Activated CD4-positive, alpha-beta T cell treated with anti-CD3 and anti-CD28 coated beads, Interleukin-2, amount 50 U/mL, for 4 hours (primary cell): Measurements from ENCODE around the gene CA10.

Source experiments
- DNase-seq, 2 experiments: peaks; one replicate each; pipeline ENCODE4 v3.0.0-alpha.2; 2020

The CA10 gene

DNA sequence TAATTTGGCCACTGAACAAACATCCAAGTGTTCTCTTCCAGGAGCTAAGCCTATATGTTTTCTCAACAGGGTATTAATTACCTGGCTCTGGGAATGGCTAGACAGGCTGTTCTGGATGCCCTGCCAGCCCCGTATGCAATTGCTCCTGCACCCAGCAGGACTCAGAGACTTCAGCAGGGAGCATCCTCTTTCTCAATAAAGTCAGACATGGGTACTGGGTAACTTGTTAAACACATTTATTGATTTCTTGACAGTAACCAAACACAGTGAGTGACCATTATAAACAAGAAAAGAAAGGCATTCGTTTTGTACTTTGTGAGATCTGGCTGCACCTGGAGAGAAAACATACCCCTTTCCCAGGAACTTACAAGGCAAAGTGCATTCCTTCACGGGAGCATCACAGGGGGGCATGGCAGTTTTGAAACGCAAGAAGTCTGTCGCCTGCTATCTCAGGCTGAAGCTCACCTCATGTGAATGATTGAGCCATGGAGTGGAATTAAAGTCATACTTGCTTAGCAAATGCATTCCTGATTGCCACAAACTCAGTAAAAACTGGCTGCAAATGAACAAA is 528.3 kb downstream of the CA10 start:
- DNase-seq: no peak

DNA sequence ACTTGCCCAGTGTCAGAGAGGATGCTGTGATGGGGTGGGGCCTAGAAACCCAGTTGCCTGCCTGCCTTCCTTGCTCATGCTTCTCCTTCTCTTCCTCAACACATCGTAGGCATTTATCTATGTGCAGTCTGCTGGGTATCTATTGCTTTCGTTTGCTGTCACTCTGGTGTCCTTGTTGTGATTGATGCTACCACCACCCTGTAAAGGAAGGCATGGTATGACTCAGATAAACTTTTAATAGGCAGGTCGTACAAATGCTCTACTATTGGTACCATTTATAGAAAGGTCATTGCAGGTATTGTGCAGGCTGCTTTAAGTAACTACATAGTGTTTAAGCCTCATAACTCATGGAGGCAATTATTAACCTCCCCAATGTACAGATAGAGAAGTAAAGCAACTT is 529.3 kb downstream of the CA10 start:
- no peak for DNase-seq

DNA sequence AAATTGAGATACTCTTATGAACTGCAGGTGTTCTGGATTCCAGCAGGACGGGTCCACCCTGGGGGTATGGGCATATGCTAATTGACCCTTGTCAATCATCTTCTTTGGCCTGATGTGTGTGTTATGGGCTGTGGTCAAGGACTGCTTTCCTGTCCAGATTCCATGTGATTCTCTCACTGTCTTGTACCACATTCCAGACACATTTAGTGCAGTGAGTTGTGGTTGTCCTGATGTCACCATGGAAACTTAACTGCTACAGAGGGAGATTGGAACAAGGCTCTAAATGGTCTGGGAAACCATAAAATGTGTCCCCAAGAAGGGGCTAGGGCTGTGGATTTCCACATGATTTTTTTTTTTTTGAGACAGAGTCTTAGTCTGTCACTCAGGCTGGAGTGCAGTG is 530.7 kb downstream of the CA10 start:
- DNase-seq: no peak

DNA sequence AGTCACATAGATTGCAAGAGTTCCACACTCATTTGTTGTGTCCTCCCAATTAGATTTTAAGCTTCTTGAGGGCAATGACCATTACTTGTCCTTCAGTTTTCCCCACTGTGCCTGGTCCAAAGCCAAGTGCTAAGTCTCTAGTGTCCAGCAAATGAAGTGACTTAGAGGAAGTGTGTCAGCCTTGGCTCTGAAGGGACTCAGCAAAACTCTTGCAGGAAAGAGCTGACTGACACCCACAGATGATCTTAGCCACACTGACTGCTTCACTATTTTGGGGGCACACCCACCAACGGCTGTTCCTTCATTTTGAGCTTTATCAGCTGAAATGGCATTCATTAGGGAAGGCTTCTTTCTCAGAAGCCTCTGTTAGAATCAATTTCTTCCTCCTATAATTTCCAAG is 540.0 kb downstream of the CA10 start:
- DNase-seq: no peak

DNA sequence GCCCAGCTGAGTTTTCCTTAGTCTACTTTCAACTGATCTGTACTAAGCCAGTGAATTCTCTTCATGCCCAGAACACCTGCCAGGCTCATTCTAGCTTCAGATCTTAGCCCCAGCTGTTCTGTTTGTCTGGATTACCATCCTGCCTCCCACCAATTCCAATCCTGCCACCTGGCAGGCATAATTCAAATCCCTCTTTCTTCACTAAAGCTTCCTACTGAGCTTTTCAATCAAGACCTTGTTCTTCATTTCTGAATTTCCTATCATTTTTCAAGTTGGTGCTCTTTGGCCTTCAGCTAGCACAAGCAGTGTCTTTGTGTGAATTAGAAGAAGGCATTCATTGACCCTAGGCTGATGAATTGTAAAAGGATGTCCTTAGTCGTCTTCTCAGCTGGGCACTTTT is 540.5 kb downstream of the CA10 start:
- DNase-seq: no peak

DNA sequence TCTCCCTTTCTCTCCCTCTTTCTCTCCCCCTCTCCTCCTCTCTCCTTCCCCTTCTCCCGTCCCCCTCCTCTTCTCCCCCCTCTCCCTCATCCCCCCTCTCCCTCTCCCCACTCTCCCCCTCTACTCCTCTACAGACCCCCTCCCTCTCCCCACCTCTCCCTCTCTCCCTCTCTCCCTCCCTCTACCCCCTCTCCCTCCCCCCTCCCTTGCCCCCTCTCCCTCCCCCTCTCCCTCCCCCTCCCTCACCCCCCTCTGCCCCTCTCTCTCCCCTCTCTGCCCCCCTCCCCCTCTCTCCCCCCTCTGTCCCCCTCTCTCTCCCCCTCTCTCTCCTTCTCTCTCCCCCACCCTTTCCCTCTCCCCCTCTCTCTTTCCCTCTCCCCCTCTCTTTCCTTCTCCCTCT is 545.3 kb downstream of the CA10 start:
- no peak for DNase-seq

DNA sequence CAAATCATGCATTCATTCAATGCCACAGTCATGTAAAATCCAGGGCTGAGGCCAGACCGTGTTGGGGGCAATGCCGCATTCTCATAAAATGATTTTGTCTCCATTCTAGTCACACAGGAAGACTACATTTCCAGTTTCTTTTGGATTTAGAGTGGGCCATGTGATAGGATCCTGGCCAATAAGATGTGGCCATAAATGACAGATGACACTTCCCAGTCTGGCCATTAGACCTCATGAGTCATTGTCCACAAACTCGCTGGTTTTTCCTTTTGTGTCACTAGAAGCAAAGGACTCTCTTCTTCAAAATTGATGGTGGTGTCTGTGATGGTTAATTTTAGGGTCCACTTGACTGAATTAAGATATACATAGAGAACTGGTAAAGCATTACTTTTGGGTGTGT is 545.8 kb downstream of the CA10 start:
- DNase-seq: no peak

DNA sequence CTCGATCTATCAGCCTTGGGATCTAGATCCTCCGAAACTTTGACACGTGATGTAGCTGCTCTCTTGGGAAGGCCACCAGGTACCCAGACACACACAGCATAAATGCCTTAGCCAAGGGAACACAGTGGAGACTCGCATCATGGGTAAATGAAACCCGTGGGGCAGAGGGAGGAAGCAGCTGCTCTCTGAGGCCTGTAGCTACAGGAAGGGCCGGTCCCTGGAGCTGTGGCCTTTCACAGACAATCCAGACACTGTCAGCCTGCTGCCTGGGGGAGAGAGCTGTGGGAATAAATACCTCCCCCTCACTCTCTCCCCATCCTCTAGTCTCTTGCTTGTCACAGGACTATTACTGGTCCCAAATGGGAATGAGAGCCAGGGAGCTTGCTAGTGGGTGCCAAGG is 546.9 kb downstream of the CA10 start:
- no peak for DNase-seq

DNA sequence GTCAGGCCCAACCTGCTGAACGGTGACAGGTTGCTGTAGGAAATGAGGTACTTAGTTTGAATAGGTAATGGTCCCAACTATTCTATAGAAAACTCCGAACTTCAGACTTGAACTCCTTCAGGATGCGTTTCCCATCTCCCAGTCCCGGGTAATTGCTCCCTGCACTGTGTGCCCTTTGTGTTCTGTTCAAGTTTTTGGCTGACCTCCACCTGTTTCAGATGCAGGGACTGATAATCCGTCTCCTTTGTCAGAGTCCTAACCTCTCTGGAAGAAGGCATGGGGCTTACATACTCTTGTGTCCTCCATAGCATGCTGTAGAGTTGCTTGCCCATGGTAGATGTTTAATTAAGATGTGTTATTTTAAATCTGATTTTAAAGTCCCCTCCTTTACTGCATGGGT is 547.7 kb downstream of the CA10 start:
- no peak for DNase-seq

DNA sequence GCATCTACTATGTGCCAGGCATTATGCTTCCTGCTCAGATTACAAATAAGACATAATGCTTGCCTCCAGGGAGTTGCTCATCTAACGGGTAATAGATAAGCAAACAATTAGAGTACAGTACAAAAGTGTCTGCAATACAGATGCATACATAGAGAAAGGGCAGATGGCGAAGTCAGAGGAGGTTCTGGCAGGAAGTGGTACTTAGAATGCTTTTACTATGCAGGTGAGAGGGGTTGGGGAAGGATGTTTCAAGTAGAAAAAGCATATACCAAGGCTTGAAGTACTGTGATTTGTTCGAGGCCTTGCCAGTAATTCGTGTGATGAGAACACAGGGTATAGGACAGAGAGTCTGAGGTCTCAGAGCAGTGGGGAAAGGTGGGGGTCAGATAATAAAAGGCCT is 548.4 kb downstream of the CA10 start:
- DNase-seq: no peak

DNA sequence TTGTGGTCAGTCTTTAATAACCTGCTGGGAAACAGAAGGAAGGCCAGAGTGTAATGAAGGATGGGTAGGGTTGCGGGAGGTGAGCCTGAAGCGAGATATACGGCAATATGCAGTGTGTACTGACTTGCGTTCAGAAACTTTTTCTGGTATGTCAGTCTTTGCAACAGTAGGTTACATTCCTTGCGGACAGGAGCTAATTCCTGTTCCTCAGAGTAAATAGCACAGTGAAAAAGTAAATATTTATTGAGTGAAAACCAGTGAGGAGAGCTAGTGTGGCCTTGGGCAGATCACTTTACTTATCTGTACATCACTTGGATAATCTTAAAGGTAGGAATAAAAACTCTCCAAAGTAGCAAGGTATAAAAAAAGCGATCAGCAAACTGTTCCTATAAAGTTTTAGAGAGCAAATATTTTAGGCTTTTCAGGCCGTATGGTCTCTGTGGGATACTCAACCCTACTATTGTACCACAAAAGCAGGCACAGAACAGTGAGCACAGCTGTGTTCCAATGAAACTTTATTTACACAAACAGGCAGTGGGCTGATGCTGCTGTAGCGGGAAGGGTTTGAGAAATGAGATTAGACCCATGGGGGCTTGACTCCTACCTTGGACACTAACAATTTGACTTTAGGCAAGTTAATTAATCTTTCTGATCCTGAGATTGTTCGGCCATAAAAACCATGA is 550.1 kb downstream of the CA10 start:
- no peak for DNase-seq

DNA sequence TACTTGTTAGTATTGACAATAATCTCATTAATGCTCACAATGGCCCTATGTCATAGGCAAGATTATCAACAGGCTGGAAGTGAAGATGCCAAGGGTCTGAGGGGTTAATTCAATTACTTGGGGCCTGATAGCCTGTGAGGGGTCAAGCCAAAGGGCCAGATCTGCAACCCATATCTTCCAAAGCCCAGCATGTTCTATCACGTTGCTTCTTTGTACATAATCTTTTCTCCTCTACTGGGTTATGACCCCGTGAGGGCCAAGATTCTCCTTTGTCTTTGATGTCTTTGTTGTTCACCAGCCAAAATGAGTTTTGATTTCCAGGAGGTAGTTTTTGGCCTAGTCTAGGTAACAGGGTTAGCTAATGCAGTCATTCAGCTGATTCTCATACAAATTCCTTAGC is 551.0 kb downstream of the CA10 start:
- no peak for DNase-seq

DNA sequence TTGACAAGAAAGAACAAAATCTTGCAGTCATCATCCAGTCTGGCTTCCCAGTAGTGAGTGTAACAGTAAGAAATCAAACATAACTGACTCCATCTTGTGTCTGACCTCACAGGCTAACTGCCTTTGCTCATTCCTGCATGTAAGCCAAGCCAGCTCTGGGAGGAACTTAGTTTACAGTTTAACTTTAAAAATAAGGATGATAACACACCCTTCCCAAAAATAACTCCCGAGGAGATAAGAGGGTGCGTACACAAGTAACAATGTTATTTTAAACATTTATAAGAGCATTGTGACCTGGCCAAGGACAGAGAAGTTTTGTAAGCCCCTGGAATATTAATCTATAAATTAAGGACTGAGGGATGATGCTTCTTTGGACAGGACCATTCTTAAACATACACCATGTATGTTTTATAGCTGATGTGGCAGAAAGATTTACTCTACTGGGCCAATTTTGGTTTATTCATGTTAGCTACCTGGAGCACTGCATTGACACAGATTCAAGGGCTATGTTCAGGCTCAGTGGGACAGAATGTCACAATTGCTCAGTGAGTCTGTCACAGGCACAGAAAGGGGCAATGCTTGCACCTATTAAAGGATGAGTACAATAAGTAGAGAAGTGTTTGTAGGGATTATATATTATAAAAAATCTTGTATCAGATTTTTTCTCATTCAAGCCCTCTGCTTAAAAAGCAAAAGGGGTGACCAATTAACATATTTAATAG is 554.1 kb downstream of the CA10 start:
- DNase-seq: no peak

DNA sequence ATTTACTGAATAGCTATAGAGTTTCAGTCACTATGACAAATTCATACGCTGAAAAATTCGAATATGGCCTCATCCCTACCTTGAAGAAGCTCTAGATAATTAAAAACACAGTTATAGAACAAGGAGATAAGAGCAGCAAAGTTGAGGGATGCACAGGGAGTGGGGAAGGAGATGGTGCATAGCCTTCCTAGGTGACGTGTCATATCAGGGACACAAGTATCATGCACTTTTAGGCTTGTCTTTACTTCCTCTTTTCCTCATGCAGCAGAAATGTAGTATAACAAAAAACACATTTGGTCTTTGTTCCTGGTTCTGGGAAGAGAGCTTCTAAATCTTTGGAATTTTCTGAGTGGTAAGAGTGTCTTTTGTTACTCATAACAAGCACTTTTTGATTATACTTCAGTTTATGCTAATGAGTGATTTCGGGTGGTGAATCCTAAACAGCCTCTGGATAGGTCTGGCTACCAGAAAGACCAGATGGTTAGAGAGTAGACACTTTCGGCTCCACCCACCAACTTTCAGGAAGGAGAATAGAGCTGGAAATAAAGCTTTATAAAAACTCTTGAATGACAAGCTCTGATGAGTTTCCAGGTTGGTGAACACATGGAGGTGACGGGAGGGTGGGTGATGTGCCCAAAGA is 556.8 kb downstream of the CA10 start:
- no peak for DNase-seq

DNA sequence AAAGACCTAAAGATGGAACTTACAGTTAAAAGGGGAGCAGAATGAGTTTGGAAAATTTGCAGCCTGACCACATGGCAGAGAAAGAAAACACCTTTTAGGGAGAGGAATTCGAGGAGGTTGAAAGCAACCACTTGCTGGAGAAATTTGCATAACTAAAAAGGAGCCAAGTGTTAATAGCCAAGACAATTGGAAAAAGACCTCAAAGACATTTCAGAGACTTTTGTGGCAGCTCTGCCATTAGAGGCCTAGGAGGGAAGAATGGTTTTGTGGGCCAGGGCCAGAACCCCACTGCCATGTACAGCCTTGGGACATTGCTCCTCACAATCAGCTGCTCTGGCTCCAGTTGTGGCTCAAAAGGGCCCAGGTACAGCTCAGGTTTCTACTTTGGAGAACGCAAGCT is 559.7 kb downstream of the CA10 start:
- no peak for DNase-seq

DNA sequence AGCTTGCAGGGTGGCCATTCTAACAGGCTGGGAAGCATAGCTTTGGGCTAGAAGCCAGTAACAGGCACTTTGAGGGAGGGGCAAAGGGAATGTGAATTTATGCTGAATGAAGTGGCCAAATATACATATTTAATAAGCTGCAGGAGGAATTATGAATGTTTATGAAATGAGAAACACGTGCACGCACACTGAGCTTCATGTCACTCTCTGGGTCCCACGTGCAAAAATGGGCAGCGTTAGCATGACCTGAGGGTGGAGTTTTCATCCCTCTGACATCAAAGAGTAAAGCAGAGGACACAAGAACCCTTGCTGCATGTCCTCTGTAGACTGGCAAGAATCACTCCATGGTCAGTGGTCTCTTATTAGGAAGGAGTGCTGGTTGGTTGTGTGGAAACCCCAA is 561.2 kb downstream of the CA10 start:
- no peak for DNase-seq

DNA sequence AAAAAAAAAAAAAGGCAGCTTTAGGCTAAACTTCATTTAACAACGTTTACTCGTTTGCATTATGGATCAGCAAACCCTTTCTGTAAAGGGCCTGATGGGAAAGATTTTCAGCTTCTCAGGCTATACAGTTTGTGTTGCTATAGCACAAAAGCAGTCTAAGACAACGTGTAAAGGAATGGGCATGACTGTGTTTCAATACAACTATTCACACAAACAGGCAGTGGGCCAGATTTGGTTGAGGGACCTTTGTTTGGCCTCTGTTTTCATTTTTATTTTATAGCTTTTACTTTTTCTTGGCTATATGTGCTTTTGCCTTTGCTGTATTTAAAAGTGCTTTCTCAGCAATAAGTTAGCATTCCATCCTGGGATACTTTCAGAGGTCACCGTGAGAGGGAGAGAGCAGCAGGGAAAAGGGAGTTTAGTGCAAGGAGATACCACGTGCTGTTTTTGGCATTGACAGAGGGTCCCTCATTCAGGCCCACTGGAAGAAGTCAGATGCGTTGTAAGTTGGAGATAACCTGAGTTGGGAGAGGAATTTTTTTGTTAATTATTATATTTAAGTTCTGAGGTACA is 562.6 kb downstream of the CA10 start:
- DNase-seq: no peak

DNA sequence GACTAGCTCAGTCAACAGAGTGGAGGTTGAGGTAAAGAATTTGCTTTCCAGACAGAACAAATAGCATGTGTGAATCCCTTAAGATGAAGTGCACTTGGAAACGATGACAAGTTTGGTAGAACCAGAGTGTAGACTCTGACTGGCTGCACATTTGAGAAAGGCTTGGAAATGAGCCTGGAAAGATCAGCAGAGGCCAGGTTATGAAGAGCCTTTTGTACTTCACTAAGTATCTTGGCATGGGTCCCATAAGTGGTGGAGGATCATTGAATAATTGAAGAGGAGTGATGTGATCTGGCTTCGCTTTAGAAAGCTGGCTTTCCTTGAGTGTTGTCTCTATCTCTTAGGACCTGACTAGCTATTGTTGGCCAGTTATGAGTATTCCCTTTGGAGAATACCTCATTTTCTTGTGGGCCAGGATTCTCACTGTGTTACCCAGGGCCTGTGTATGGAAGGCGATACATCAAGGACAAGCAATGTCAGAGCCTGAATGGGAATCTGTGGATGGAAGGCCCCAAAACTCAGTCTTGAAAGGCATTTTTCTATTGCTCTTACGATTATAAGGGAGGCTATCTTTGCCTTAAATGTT is 568.4 kb downstream of the CA10 start:
- no peak for DNase-seq

DNA sequence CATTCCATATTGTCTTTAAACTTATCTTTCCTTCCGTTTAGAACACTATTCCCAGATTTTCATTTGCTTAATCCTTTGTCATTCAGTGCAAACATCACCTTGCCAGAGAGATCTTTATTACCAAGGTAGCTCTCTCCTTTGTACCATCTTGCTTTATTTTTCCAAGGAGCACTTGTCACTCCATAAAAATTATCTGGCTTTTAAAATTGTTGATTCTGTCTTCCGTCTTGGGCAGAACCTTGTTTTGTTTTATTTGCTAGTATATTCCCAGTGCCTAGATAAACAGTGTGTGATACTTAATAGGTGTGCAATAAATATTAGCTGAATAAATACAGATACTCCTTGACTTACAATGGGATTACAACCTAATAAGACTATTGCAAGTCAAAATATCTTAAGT is 570.5 kb downstream of the CA10 start:
- DNase-seq: no peak

DNA sequence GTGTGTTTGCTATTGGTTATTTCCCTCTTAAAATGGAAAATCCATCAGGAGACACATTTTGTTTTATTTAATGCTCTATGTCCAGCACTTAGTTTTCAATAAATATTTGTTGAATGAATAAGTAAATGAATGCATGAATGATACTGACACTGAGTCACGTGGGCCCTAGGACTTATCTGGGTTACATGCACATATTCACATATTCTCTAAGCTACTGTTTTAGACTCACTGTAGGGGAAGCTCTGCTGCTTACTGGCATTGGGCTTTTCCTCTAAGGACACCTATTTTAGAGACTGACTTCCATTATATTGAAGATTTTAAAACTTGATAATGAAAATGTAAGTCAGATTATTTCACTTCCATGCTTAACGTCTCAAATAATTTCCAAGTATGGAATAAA is 571.0 kb downstream of the CA10 start:
- no peak for DNase-seq

DNA sequence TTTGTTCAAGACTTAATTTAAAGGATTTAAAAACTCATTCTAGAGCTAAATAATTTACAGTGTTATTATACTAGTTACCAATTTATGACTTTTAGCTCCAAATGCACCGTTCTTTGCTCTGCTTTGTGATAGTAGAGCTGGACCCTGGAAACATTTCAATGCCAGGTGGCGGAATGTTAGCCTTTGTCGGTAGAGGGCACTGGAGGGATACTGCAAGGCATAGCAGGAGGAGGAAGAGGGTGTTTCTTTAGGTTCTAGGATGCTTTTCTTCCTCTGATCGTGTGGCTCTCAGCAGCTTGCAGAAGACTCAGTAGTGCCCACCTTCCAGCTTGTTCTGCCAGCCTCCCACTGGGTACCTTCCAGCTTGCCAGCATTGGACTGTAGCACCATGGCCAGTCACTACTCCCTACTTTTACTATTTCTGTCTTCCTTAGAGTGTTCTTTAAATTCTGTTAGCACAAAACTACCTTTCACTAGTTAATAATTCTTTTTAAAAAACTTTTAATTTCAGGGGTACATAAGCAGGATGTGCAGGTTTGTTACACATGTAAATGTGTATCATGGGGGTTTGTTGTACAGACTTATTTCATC is 572.9 kb downstream of the CA10 start:
- no peak for DNase-seq

DNA sequence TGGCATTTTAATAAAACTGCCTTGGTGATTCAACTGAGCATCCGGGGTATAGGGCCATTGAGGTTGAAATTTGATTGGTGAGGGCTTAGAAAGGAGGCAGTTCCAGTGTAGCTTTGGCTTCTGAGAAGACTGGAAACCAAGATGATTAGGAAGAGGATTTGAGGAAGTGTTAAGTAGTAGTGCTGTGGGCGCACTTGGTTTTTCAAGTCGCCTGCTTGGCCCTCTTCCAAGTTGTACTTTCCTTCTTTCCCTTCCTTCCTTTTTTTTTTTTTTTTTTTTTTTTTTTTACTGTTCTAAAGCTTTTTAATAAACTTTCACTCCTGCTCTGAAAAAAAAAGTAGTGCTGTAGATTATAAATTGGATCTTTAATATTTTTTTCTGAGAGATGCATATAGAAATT is 577.6 kb downstream of the CA10 start:
- DNase-seq: no peak
